K562 (cell line): ENCODE measurements around the gene VPS35L. TPM values are rescaled to one million over a fixed set of nuclear protein-coding genes. Genes with fewer than 3 reads are reported as not detected.

Source experiments
- ATAC-seq: fragments of 200-7000 bp; cut with Tn5 transposase; 3 replicates; pipeline ENCODE4 v1.9.1; 2020; ENCODE audit warnings: moderate library complexity
- BruUV-seq: library from RNA; stranded (reverse); fragments of 400-500 nt; replicated peaks from 2 replicates; lab custom pipeline; 2021; lab: Mats Ljungman, UMichigan
- CTCF ChIA-PET: fragments of 300-600 bp; formaldehyde crosslinking; extraction: SDS; loops from one replicate; lab custom pipeline; 2021; ENCODE audit warnings: low intra/inter-chr PET ratio; lab: Yijun Ruan, JAX
- POLR2A ChIA-PET: fragments of 300-600, 350-650 bp; sonication (Branson Sonifier 250); formaldehyde crosslinking; extraction: SDS; loops from one replicate; lab custom pipeline; 2021; ENCODE audit warnings: antibody characterized with exemption, inconsistent platforms; lab: Yijun Ruan, JAX
- DNase-seq, 4 experiments: peaks; one replicate each; pipeline versions ENCODE4 v3.0.0 to v3.0.0-alpha.2; 2011 to 2018; ENCODE audit warnings: low spot score in 3 of 4, mixed read lengths in 3 of 4; ENCODE audit errors: extremely low read depth in 1 of 4
- FAIRE-seq: peaks from 2 replicates; lab custom pipeline; 2011; peaks lifted over from hg19 to GRCh38; lab: Jason Lieb, UNC
- H2AFZ ChIP-seq: 2 replicates; pipeline ENCODE4 v1.6.0; 2011; ENCODE audit warnings: low read depth, low read length, control low read depth, inconsistent platforms
- H3K27ac ChIP-seq: fragments of 200-600 bp; 3 replicates; pipeline ENCODE4 v1.8.0; 2011; ENCODE audit warnings: low read depth, mild to moderate bottlenecking, control low read depth, inconsistent platforms, low read length, moderate library complexity, mixed read lengths; ENCODE audit errors: extremely low read depth
- H3K27me3 ChIP-seq, 2 experiments: fragments of 300-600 bp in 1 of 2; 2 replicates in 1 of 2; 3 replicates in 1 of 2; pipeline versions ENCODE4 v1.6.0 to v1.8.0; 2011; ENCODE audit warnings: inconsistent platforms in 2 of 2, low read length in 2 of 2, mild to moderate bottlenecking in 1 of 2, mixed read lengths in 1 of 2, moderate library complexity in 1 of 2; ENCODE audit not compliant: control insufficient read depth in 2 of 2, insufficient read depth in 2 of 2
- H3K36me3 ChIP-seq: fragments of 300-600 bp; 3 replicates; pipeline ENCODE4 v1.8.0; 2011; ENCODE audit warnings: mild to moderate bottlenecking, low read length, inconsistent platforms; ENCODE audit not compliant: control insufficient read depth, insufficient read depth
- H3K4me1 ChIP-seq, 2 experiments: fragments of 200-600 bp in 1 of 2; replicated peaks in 1 of 2; 2 replicates in 1 of 2; 3 replicates in 1 of 2; pipeline versions ENCODE4 v1.5.1 to v1.8.0; 2011; ENCODE audit warnings: inconsistent platforms in 2 of 2, low read length in 2 of 2, mild to moderate bottlenecking in 1 of 2, mixed read lengths in 1 of 2, moderate library complexity in 1 of 2; ENCODE audit not compliant: control insufficient read depth in 2 of 2, insufficient read depth in 2 of 2
- H3K4me2 ChIP-seq: 2 replicates; pipeline ENCODE4 v1.6.1; 2011; ENCODE audit warnings: low read length, control low read depth, inconsistent platforms, mixed read lengths; ENCODE audit not compliant: insufficient read depth
- H3K4me3 ChIP-seq: fragments of 200-600 bp; sonication (generic), shearing (Covaris generic); 2 replicates; pipeline ENCODE4 v1.5.1; 2016; ENCODE audit warnings: control low read depth, inconsistent platforms
- H3K79me2 ChIP-seq: fragments of 200-600 bp; 3 replicates; pipeline ENCODE4 v1.8.0; 2011; ENCODE audit warnings: low read length, inconsistent platforms; ENCODE audit not compliant: control insufficient read depth, insufficient read depth
- H3K9ac ChIP-seq, 2 experiments: 2 replicates each; pipeline versions ENCODE4 v1.6.0 to v1.6.1; 2011; ENCODE audit warnings: low read depth in 2 of 2, low read length in 2 of 2, control low read depth in 1 of 2, inconsistent platforms in 1 of 2, mild to moderate bottlenecking in 1 of 2, mixed read lengths in 1 of 2; ENCODE audit not compliant: insufficient read depth in 1 of 2
- H3K9me1 ChIP-seq: one replicate; pipeline ENCODE4 v1.6.0; 2011; ENCODE audit warnings: inconsistent platforms, mild to moderate bottlenecking, low read length, moderate library complexity; ENCODE audit not compliant: control insufficient read depth, insufficient read depth
- H3K9me3 ChIP-seq: replicated peaks from 2 replicates; pipeline ENCODE4 v1.5.1; 2011; ENCODE audit warnings: low read depth, low read length, inconsistent platforms; ENCODE audit not compliant: control insufficient read depth, insufficient read depth
- H4K20me1 ChIP-seq: replicated peaks from 2 replicates; pipeline ENCODE4 v1.6.1; 2011; ENCODE audit warnings: low read length, inconsistent platforms, mixed read lengths; ENCODE audit not compliant: control insufficient read depth, insufficient read depth
- MED1 ChIP-seq: sonication (generic); formaldehyde crosslinking; IDR thresholded peaks from 2 replicates; pipeline ENCODE4 v1.8.1; 2023; ENCODE audit warnings: missing genetic modification reagents, borderline replicate concordance
- PBX2 ChIP-seq, 2 experiments: IDR thresholded peaks in 1 of 2; conservative IDR thresholded peaks in 1 of 2; 2 replicates each; pipeline ENCODE4 v1.6.1; 2016; ENCODE audit warnings: low read depth in 2 of 2, mild to moderate bottlenecking in 1 of 2, missing compliant biosample characterization in 1 of 2, missing genetic modification characterization in 1 of 2, moderate library complexity in 1 of 2
- PTTG1 ChIP-seq: fragments of 450-650 bp; IDR thresholded peaks from 2 replicates; pipeline ENCODE4 v1.6.1; 2016; ENCODE audit warnings: low read depth, mild to moderate bottlenecking, missing genetic modification characterization, missing compliant biosample characterization
- SRSF3 ChIP-seq: fragments of 200-400 bp; formaldehyde crosslinking; IDR thresholded peaks from 2 replicates; pipeline ENCODE4 v1.6.1; 2016; ENCODE audit warnings: mild to moderate bottlenecking, low read length, moderate library complexity; ENCODE audit not compliant: insufficient read depth
- WGBS: fragments of 100-300 bp; shearing (Covaris generic); methylation state at CpG from one replicate; pipeline ENCODE4 v1.1.6; 2016; ENCODE audit warnings: low coverage, mixed read lengths; ENCODE audit not compliant: insufficient coverage; ENCODE audit errors: missing lambda C conversion rate; 5-methylcytosine and 5-hydroxymethylcytosine counted together
- in situ Hi-C: fragments of 300-500 bp; cut with MboI; formaldehyde crosslinking; loops from 4 replicates; pipeline ENCODE4 v1.15.0; 2018; ENCODE audit warnings: inconsistent platforms, mixed read lengths
- intact Hi-C: fragments of 100-400 bp; cut with micrococcal nuclease; formaldehyde crosslinking; loops from 2 replicates; pipeline ENCODE4 v1.14.2; 2022
- polyA plus RNA-seq, 8 experiments: library from polyadenylated mRNA; depleted of rRNA in 4 of 8; stranded (reverse) in 5 of 8; unstranded in 3 of 8; fragments of >200 nt; fragmentation: Nextera tagmentation in 2 of 8; fragmentation: Illumina TruSeq in 1 of 8; extraction: Ambion mirVana in 2 of 8; extraction: Trizol in 1 of 8; gene quantifications; 2 replicates each; pipeline versions ENCODE4 v1.2.1 to v1.2.3, GENCODE V29; 2011 to 2014; ENCODE audit warnings: inconsistent platforms in 1 of 8, missing spikeins in 1 of 8
- total RNA-seq, 7 experiments: library from RNA; depleted of rRNA in 6 of 7; stranded (reverse); fragments of >200 nt in 6 of 7; fragmentation: Illumina TruSeq in 2 of 7; extraction: Trizol in 2 of 7; gene quantifications; 2 replicates each; pipeline versions ENCODE4 v1.2.1 to v1.2.3, GENCODE V29; 2011 to 2021; ENCODE audit warnings: low replicate concordance in 1 of 7

VPS35L gene
- total and polyA plus RNA-seq, 9 of the 15 experiments (the other 6 are each of a cell fraction or from before 2014, with no cell fraction given): 10.2 to 30.4 (median 20.1) TPM

GRCh38 chr16:19566362-19566761, 10.9 kb downstream of the VPS35L start:
- no peak for TF ChIP-seq PTTG1 (tag)
- TF ChIP-seq SRSF3: no peak
- no peak for TF ChIP-seq PBX2 (CRISPR knock-in tag; IDR thresholded peaks at IDR 0.05; ENCODE audit: low read depth)
- TF ChIP-seq PBX2 (tag; conservative IDR thresholded peaks at IDR 0.05; ENCODE audit: low read depth): 0 out of 2 replicates have a peak, but pooled peaks have one; percentile 18
- TF ChIP-seq MED1 (CRISPR knock-in tag): no peak
- Histone ChIP-seq H3K79me2 (no peaks in the 10 kb centered on the region), H2AFZ (no peak overlapping the region), H3K36me3 (peaks cover 2% of the 10 kb centered on the region; the same call in 1 of the 3 replicates), H3K4me1 (no peaks in the 10 kb centered on the region; a peak in 1 of 5 replicates), H3K9me3 (no peaks in the 10 kb centered on the region), H3K4me3 (no peak overlapping the region), H3K9ac (no peak overlapping the region), H4K20me1 (no peaks in the 10 kb centered on the region), H3K27me3 (no peaks in the 10 kb centered on the region; a peak in 1 of 5 replicates), H3K4me2 (no peak overlapping the region), H3K27ac (no peak overlapping the region), H3K9me1 (no peaks in the 10 kb centered on the region)
- no TSS peak for BruUV-seq
- 61% methylated on average over 3 of the region's 3 CpGs for WGBS
- in situ Hi-C loops: no loop called here
- intact Hi-C loops: no loop called here
- DNase-seq (no peak), FAIRE-seq (no peak), ATAC-seq (no peak)
- POLR2A ChIA-PET: no interaction called here
- CTCF ChIA-PET: no interaction called here
